SKM-1 (cell line): ENCODE data around the gene CEP170B.
"Not testable (repeated sequence)": the region's sequence is repeated elsewhere in the genome, so short reads cannot be mapped to it uniquely, and the experiment has no call there.

ENCODE experiments used
- DNase-seq: peaks from one replicate; lab custom pipeline; 2025; ENCODE audit not compliant: unreplicated experiment; lab: John Stamatoyannopoulos, UW

CEP170B gene

GRCh38 chr14:104865081-104865630 lies at the start of gene CEP170B:
CEP170B (plus strand) TSS chr14:104865268; CDS start chr14:104868451, 3,183 bp downstream.
- no peak for DNase-seq

GRCh38 chr14:104816616-104816884 lies 48.5 kb upstream of the CEP170B start:
- no peak for DNase-seq

GRCh38 chr14:104817930-104818713 lies 46.9 kb upstream of the CEP170B start:
- DNase-seq, result no peak

GRCh38 chr14:104818714-104819161 lies 46.3 kb upstream of the CEP170B start:
- DNase-seq, result no peak

- DNase-seq, result no peak
Observed at GRCh38 chr14:104819361-104819781, 45.7 kb upstream of the CEP170B start.

GRCh38 chr14:104820669-104821228 lies 44.3 kb upstream of the CEP170B start:
- no peak for DNase-seq

- DNase-seq, result no peak
Observed at GRCh38 chr14:104821229-104821945, 43.7 kb upstream of the CEP170B start.

GRCh38 chr14:104821971-104822608 lies 43.0 kb upstream of the CEP170B start:
- DNase-seq, result no peak

GRCh38 chr14:104822821-104823615 lies 42.0 kb upstream of the CEP170B start:
- no peak for DNase-seq

- no peak for DNase-seq
Observed at GRCh38 chr14:104824353-104824997, 40.6 kb upstream of the CEP170B start.

GRCh38 chr14:104826189-104826860 lies 38.7 kb upstream of the CEP170B start:
- DNase-seq, result peak; percentile 16

GRCh38 chr14:104826861-104827176 lies 38.2 kb upstream of the CEP170B start:
- no peak for DNase-seq

GRCh38 chr14:104827177-104828055 lies 37.7 kb upstream of the CEP170B start:
- no peak for DNase-seq

GRCh38 chr14:104830781-104831180 lies 34.3 kb upstream of the CEP170B start:
- no peak for DNase-seq

- not testable (repeated sequence) for DNase-seq
Observed at GRCh38 chr14:104836171-104836935, 28.7 kb upstream of the CEP170B start.

- DNase-seq, result no peak
Observed at GRCh38 chr14:104841730-104842129, 23.3 kb upstream of the CEP170B start.

- DNase-seq, result no peak
Observed at GRCh38 chr14:104843006-104843405, 22.1 kb upstream of the CEP170B start.
